SW480 (cell line): ENCODE measurements around the gene DAAM2.

ENCODE experiments used
- DNase-seq: peaks from one replicate; pipeline ENCODE4 v3.0.0-alpha.2; 2016; ENCODE audit warnings: low spot score

Gene DAAM2

DNA sequence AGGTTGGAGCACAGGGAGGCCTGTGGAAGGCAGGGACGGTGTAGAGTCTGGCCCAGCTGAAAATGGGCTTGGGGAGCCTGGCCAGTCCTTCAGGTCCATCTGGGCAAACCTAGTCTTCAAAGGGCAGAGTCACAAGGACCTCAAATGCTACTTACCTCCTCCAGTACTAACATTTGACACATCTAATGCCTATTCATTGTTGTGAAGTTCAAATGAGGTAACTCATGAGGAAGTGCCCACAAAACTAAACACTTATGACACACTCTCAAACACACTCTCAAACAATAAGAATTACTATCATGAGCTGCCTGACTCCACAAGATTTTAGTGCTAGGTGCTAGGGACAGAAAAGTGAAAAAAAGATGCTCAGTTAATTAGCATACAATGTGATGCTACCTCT is 27.1 kb downstream of the DAAM2 start:
- no peak for DNase-seq

GRCh38 chr6:39819676-39820075 is 27.5 kb downstream of the DAAM2 start:
- DNase-seq, result no peak

GRCh38 chr6:39820553-39820952 is 28.4 kb downstream of the DAAM2 start:
- DNase-seq, result no peak

- no peak for DNase-seq
Observed at GRCh38 chr6:39821046-39821740, 29.0 kb downstream of the DAAM2 start.

DNA sequence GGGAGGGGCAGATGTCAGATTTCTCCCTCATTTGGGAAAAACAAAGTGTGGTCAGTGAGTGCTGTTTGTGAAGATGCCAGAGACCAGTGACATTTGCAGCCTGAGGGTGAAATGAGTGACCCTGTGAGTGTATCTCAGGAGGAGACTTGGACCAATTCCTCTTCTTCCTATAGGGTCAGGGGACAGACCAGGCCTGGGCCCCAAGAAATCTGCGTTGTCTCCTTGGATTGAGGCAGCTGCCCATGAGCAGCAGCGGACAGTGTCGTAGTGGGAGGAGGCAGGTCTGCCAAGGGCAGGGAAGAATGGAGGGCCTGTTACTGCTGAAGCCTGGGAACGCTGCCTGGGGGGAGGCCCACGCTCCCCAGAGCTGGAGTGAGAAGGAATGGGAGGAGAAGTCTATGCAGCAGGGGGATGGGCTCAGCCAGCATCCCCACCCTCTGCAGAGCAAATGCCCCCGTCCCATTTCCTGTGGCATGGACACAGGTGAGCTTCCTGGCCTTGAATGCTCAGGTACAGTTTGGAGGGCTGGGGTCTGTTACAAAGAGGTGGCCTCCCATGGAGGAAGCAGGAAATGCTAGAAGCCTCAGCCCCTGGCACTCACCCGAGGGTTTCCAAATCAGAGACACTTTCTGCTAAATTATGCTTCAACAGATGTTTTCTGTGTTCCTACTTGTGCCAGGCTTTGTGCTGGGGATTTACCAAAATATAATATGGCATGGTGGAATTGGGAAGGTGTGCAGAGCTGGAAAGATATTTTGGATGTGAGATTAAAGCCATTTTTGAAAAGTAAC is 29.8 kb downstream of the DAAM2 start:
- DNase-seq, result no peak

DNA sequence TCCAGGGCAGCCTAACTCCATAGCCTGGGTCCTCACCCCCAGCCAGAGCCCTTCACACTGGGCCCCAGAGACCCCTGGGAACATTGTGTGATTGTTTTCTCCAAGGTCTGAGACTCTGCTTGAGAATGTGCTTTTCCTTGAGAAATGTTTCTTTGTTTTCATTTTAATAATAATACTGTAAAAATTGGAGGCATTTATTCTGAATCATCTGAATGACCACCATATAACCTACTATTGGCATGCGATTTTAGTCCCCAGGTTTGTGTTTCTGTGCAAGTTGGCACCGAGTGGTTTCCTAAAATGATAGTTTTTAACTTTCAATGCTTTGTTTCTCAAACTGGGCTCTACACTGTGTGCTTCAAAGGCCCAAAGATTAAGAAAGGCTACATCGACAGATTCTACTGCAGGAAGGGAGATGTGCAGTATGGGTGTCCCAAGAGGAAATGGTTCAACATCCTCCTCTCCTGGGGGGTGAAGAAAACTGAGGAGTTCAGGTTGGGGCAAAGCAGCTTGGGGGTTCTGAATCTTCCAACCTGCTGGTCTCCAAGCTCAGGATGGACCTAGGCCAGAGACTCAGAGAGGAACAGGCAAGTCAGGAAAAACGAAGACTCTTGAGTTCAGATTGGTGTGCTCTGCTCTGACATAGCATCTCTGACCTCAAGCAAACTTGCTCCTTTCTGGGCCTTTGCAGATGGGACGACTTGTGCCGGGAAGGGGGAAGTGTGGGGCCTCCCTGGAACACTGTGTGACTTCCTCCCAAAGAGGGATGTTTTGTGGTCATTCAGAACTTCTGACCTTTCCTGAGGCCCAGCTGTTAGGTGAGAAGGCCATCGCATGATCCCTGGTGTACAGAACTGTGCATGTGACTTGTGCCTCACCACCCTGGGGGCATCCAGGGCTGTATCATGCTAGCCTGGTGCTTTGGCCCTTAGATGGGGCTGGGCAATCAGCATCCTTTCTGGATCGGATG is 31.0 kb downstream of the DAAM2 start:
- no peak for DNase-seq

DNA sequence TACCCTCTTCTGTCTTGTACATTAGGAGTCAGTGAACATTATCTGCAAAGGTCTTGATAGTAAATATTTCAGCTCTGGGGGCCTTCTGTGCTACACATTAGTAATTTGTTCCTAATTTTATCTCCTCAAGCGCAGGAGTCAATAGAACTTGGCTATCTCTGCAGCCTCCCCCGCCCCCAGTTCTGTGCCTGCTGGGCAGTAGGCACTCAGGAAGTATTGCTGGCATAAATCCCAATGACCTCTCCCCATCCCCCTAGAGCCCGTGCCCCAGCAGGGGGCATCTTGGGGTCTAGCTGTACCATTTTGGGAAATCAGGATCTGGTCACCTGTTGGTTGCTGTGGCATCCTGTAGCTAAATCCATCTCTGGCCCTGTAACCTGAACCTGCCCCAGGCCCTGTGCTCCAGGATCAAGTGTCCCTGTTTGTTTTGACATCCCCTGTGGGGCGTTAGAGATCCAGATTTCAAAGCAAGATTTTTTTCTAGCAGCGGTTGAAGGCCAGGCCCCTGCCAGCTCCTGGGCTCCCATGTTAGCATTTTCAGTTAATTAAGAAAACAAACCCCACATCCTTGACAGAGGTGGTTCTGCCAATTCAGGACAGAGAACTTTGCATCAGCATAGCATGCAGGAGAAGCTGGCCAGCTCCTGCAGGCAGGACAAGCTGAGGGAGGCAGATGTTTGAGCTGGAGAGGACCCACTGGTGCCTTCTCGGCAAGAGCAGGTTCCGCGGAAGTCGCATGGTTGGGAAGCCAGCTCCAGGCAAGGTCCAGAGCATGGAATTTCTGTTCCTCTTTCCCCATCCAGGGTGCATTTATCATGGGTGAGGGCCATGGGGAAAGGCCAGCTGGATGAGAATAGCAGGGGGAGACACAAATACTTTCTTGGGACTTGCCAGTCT is 32.1 kb downstream of the DAAM2 start:
- DNase-seq, result no peak

DNA sequence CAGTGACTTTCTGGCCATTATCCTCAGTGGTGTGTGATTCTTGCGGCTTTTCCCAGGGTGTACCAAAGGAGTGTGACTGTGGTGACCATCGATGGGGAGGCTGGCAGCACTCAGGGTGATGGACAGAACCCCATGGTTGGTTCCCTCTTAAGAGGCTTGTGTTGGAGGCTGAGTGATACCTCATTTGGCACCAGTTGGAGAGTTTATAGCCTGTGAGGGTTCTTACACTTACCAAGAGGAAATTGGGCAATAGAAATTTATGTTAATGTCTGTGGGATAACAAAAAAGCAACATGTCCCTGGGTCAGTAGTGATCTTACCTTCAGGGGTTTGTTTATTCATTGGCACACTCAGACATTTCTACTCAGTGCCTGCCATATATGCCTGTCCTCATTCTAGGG is 37.2 kb downstream of the DAAM2 start:
- no peak for DNase-seq

DNA sequence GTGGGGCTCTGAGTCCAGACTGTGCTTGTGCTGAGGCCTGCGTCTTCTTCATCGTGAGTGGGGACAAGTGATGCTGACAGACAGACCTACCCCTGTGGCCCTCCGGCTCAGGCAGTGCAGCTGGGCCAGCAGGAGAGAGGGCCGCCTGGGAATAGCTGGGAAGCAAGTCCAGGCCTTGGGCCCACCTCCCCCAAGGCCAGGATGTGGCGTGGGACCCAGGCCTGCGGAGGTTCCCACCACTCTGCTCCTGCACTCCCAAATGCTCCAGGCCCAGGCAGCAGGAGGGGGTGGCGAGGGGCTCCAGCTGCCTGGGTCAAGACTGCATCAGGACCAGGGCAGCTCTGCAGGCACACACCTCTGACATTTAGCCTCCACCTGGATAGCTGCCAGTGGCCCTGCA is 38.3 kb downstream of the DAAM2 start:
- no peak for DNase-seq

- no peak for DNase-seq
Observed at GRCh38 chr6:39831701-39832100, 39.5 kb downstream of the DAAM2 start.

DNA sequence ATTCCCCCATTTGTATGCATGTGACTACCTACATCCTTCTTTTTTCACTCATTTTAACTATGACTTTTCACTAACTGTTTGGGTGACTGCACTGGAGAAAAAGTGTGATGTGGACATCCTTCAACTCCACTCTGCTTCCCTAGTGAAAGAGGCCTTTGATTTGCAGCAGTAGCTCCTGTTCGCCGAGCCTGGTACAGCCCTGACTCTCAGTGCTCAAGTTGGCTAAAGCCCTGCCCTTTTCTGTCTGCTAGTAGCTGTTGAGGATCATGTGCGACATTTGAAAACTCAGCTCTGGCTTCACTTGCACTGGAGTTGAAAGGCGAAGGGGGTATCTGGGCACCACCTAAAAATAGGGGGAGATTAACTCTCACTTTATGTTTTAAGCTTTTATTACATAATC is 42.1 kb downstream of the DAAM2 start:
- DNase-seq, result no peak

DNA sequence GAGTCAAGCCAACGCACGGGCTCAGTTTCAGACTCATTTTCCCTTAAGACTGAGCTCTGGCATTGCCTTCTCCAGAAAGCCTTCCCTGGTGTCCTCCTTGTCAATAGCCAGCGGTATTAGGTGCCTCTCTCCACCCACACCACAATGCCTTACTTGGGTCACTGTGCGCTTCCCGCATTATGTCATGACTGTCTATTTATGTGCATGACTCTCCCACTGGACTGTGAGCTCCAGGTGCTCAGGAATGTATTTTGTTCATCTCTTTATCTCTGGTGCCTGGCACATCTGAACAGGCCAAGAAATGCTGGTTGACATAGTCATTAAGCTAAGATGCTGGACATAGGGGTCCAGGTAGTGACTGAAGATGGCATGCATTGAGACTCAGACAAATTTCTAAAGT is 42.7 kb downstream of the DAAM2 start:
- no peak for DNase-seq

DNA sequence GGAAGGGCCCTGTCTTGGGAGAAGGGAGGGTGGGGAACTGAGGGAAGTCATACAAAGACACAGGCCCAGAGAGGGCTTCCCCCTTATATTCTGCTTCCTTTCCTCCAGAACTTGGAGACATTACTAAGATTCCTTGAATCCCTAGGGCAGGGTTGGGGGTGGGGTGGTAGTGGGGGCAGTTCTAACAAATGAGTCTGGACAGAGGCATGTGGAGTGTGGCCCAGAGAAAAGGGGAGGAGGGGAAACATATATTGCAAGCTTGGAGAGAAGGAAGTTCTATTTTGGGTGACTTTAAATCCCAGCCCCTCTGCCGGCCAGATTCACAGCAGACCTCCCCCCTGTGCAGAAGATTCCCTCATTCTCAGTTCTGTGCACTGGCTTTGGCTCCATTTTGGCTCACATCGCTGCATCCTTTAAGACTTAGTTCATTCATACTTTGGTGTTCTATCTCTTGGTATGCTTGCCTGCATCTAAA is 43.7 kb downstream of the DAAM2 start:
- no peak for DNase-seq

DNA sequence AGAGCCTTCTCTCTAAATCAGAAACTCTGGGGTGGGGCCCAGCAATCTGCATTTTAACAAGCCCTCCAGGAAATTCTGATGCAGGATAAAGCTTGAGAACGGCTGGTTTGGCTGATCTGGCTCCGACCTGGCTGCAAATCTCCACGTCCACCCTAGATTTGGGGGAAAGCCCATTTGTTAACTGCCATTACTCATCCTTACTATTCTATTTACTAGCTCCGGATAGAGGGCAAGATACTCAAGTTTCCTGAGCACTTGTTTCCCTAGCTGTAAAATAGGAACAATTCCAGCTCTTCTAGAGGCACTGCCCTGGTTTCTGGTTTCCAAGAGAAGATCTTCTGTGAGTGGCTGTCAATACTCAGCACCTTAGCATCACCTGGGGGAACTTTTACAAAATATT is 44.4 kb downstream of the DAAM2 start:
- DNase-seq, result no peak

DNA sequence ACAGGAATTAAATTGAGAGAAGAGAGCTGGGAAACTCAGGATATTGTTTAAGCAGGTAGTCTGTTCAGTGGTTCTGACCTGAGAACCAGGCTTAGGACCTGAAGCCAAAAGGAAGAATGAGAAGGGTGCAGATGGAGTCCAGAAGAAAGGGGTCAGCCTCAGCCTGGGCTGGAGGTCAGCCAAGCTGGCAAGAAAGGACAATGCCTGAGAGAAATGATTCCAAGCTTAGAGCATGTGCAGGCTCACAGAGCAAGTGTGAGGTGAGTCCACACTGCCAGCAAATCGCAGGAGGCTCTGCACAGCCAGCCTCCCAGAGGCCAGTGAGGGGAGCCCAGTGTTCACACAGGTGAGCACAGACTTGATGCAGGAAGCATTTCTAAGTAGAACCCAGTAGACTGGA is 47.3 kb downstream of the DAAM2 start:
- DNase-seq, result no peak

GRCh38 chr6:39840781-39841180 is 48.6 kb downstream of the DAAM2 start:
- no peak for DNase-seq

GRCh38 chr6:39841291-39841690 is 49.1 kb downstream of the DAAM2 start:
- DNase-seq, result peak; percentile 4

- no peak for DNase-seq
Observed at GRCh38 chr6:39841923-39842322, 49.7 kb downstream of the DAAM2 start.

DNA sequence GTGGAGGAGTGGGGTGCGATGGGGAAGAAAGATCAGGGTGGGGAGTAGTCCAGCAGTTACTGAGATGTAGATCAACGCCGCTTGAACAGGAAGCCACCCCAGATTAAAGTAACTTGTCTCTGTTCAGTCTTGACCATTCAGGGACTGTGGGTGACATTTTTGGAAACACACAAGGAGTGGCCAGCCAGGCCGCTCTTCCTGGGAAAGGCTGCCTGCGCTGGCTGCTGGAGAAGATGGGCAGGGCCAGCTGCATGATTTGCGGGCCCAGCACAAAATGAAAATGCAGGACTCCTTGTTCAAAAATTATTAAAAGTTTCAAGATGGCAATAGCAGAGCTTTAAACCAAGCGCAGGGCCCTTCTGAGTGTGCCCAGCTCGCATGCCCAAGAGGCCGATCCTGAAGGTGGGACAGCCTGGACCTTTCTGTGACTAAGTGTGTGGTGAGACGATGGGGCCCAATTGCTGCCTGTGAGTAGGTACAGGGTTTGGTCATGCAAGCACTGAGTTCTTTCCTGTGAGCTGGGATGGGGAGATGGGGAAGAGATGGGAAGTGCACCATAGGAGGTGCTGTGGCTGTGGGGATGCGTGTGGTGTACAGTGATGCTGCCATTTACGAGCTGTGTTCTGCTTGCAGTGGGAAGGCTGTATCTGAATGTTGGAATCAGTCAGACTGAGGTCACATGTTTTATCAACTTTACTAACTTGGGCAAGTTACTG is 51.3 kb downstream of the DAAM2 start:
- peak; percentile 6 for DNase-seq

GRCh38 chr6:39844866-39845265 is 52.7 kb downstream of the DAAM2 start:
- no peak for DNase-seq

- no peak for DNase-seq
Observed at GRCh38 chr6:39847221-39847620, 55.0 kb downstream of the DAAM2 start.
